T-cell (primary cell): ENCODE measurements around the gene CYB5R4. TPM values are rescaled to one million over a fixed set of nuclear protein-coding genes. Genes with fewer than 3 reads are reported as not detected.
"Not testable (repeated sequence)": the region's sequence is repeated elsewhere in the genome, so short reads cannot be mapped to it uniquely, and the experiment has no call there.

Source experiments
- ATAC-seq, 4 experiments: fragments of 200-7000 bp in 3 of 4; fragments of 150-1000 bp in 1 of 4; cut with Tn5 transposase; replicated peaks in 1 of 4; 1 replicate in 3 of 4; 2 replicates in 1 of 4; pipeline ENCODE4 v1.10.0; 2021; ENCODE audit warnings: moderate library complexity in 3 of 4, mild to moderate bottlenecking in 2 of 4, moderate number of reproducible peaks in 1 of 4
- CTCF ChIA-PET, 2 donors: fragments of 300-600 bp; sonication (Branson Sonifier 250); formaldehyde crosslinking; loops; one replicate each; lab custom pipeline; 2022; ENCODE audit warnings: antibody characterized with exemption in 2 of 2; lab: Charles Lee
- POLR2A ChIA-PET, 2 donors: fragments of 300-600 bp; sonication (Branson Sonifier 250); formaldehyde crosslinking; loops; one replicate each; lab custom pipeline; 2022; ENCODE audit warnings: antibody characterized with exemption in 2 of 2; lab: Charles Lee
- DNase-seq, 35 experiments: peaks; one replicate each; pipeline versions ENCODE4 v3.0.0 to v3.0.0-alpha.2; 2013 to 2023
- H3K27ac ChIP-seq: one replicate; pipeline ENCODE4 v1.5.1; 2013; ENCODE audit warnings: low read length
- H3K27me3 ChIP-seq, 2 experiments: replicated peaks in 1 of 2; 1 replicate in 1 of 2; 2 replicates in 1 of 2; pipeline versions ENCODE4 v1.6.1 to v1.7.0; 2013; ENCODE audit warnings: low read length in 1 of 2, mixed read lengths in 1 of 2; ENCODE audit not compliant: control insufficient read depth in 2 of 2, insufficient read depth in 2 of 2; ENCODE audit errors: extremely low read depth in 1 of 2
- H3K36me3 ChIP-seq, 2 donors: 1 replicate in 1 of 2; 2 replicates in 1 of 2; pipeline versions ENCODE4 v1.6.1 to v1.7.0; 2013; ENCODE audit warnings: low read length in 1 of 2; ENCODE audit not compliant: control insufficient read depth in 2 of 2, insufficient read depth in 1 of 2; ENCODE audit errors: extremely low read depth in 1 of 2
- H3K4me1 ChIP-seq, 2 experiments: 1 replicate in 1 of 2; 2 replicates in 1 of 2; pipeline versions ENCODE4 v1.6.1 to v1.7.0; 2013; ENCODE audit warnings: low read length in 2 of 2, mixed read lengths in 1 of 2; ENCODE audit not compliant: insufficient read depth in 2 of 2, control insufficient read depth in 1 of 2; ENCODE audit errors: extremely low read depth in 1 of 2
- H3K4me3 ChIP-seq, 2 donors: 1 replicate in 1 of 2; 2 replicates in 1 of 2; pipeline versions ENCODE4 v1.5.1 to v1.7.0; 2013; ENCODE audit warnings: mild to moderate bottlenecking in 2 of 2, low read length in 1 of 2, moderate library complexity in 1 of 2; ENCODE audit not compliant: control insufficient read depth in 1 of 2; ENCODE audit errors: extremely low read depth in 1 of 2
- H3K9me3 ChIP-seq: 2 replicates; pipeline ENCODE4 v1.7.0; 2013
- H3K27ac Mint-ChIP-seq, 2 donors: one replicate each; pipeline ENCODE4 v1.8.0; 2020 to 2021; ENCODE audit warnings: mild to moderate bottlenecking in 2 of 2, mixed read lengths in 2 of 2
- H3K27me3 Mint-ChIP-seq, 2 donors: one replicate each; pipeline ENCODE4 v1.8.0; 2021 to 2022; ENCODE audit warnings: mixed read lengths in 2 of 2
- H3K36me3 Mint-ChIP-seq: one replicate; pipeline ENCODE4 v1.8.0; 2021; ENCODE audit warnings: mixed read lengths
- H3K4me1 Mint-ChIP-seq, 3 donors: one replicate each; pipeline ENCODE4 v1.8.0; 2020 to 2022; ENCODE audit warnings: mixed read lengths in 3 of 3, mild to moderate bottlenecking in 1 of 3
- H3K4me3 Mint-ChIP-seq, 3 donors: one replicate each; pipeline ENCODE4 v1.8.0; 2020 to 2022; ENCODE audit warnings: mild to moderate bottlenecking in 3 of 3, mixed read lengths in 3 of 3, moderate library complexity in 3 of 3
- H3K9me3 Mint-ChIP-seq, 3 donors: one replicate each; pipeline ENCODE4 v1.8.0; 2020 to 2022; ENCODE audit warnings: mixed read lengths in 3 of 3
- WGBS: methylation state at CpG from one replicate; pipeline ENCODE4 v1.1.5; 2013; ENCODE audit warnings: missing lambda C conversion rate; ENCODE audit not compliant: insufficient coverage; 5-methylcytosine and 5-hydroxymethylcytosine counted together
- total RNA-seq, 35 experiments: library from RNA in 6 of 35; stranded (reverse) in 6 of 35; fragments of 120-200 nt in 1 of 35; gene quantifications; one replicate each; pipeline versions ENCODE4 v1.2.1 to v1.2.4 and lab custom pipeline; 2013 to 2026

The CYB5R4 gene
- total RNA-seq, 5 donors from 2014 or later (not counting 1 experiment from before 2014, with no cell fraction given): 18.6 to 22.3 (median 20.2) TPM

GRCh38 chr6:83928286-83928685 is 68.8 kb downstream of the CYB5R4 start:
- Mint-ChIP-seq H3K27me3 (no peaks in the 10 kb centered on the region), H3K4me3 (no peak overlapping the region), H3K36me3 (peaks cover 74% of the 10 kb centered on the region), H3K9me3 (no peaks in the 10 kb centered on the region), H3K4me1 (no peaks in the 10 kb centered on the region), H3K27ac (no peak overlapping the region)
- Histone ChIP-seq H3K27ac (no peak overlapping the region), H3K27me3 (no peaks in the 10 kb centered on the region), H3K4me3 (no peak overlapping the region), H3K4me1 (no peaks in the 10 kb centered on the region), H3K9me3 (no peaks in the 10 kb centered on the region), H3K36me3 (peaks cover 0 to 34% of the 10 kb centered on the region in 2 donors)
- ATAC-seq: no peak
- CTCF ChIA-PET: no interaction called here
- no peak for DNase-seq
- no CpG with 5 or more reads among the region's 1 CpG for WGBS
- POLR2A ChIA-PET: no interaction called here

- H3K27ac Mint-ChIP-seq, H3K36me3 ChIP-seq, H3K27ac ChIP-seq, H3K4me3 Mint-ChIP-seq, ATAC-seq, DNase-seq, H3K4me1 ChIP-seq, POLR2A ChIA-PET, H3K4me1 Mint-ChIP-seq, H3K9me3 ChIP-seq, H3K27me3 Mint-ChIP-seq, CTCF ChIA-PET, H3K27me3 ChIP-seq, H3K4me3 ChIP-seq: not testable (repeated sequence)
- WGBS: 100% methylated on average over 1 of the region's 4 CpGs
- peaks cover 32 to 36% (median 34%) of the 10 kb centered on the region in 3 donors for H3K9me3 Mint-ChIP-seq
- peaks cover 66% of the 10 kb centered on the region for H3K36me3 Mint-ChIP-seq
These were observed 86.8 kb downstream of the CYB5R4 start for GRCh38 chr6:83946201-83946833.

GRCh38 chr6:83947983-83948382 is 88.5 kb downstream of the CYB5R4 start:
- WGBS: no CpG with 5 or more reads among the region's 2 CpGs
- H3K4me1 ChIP-seq, ATAC-seq, CTCF ChIA-PET, H3K36me3 ChIP-seq, H3K4me3 ChIP-seq, H3K27ac Mint-ChIP-seq, H3K4me1 Mint-ChIP-seq, H3K27ac ChIP-seq, H3K27me3 ChIP-seq, DNase-seq, POLR2A ChIA-PET, H3K9me3 ChIP-seq, H3K4me3 Mint-ChIP-seq, H3K27me3 Mint-ChIP-seq: not testable (repeated sequence)
- Mint-ChIP-seq H3K36me3 (peaks cover 65% of the 10 kb centered on the region), H3K9me3 (peaks cover 32 to 36% (median 34%) of the 10 kb centered on the region in 3 donors)

- H3K4me3 Mint-ChIP-seq: no peak overlapping the region
- Histone ChIP-seq H3K4me3 (no peak overlapping the region), H3K36me3 (no peaks in the 10 kb centered on the region), H3K27ac (no peak overlapping the region), H3K27me3 (no peaks in the 10 kb centered on the region), H3K4me1 (no peaks in the 10 kb centered on the region), H3K9me3 (no peaks in the 10 kb centered on the region)
- ChIA-PET POLR2A (no interaction called here), CTCF (interaction anchor here in 1 of 2 donors (0.6 kb wide), 1 partner anchor 11 kb away, joined by 3 read pairs; no protein-coding TSS in a partner anchor)
- H3K9me3 Mint-ChIP-seq: peaks cover 27 to 31% (median 30%) of the 10 kb centered on the region in 3 donors
- no peaks in the 10 kb centered on the region for H3K27me3 Mint-ChIP-seq
- ATAC-seq (no peak), DNase-seq (no peak)
- H3K4me1 Mint-ChIP-seq: no peaks in the 10 kb centered on the region
- no CpG with 5 or more reads among the region's 2 CpGs for WGBS
- no peak overlapping the region for H3K27ac Mint-ChIP-seq
- peaks cover 61% of the 10 kb centered on the region for H3K36me3 Mint-ChIP-seq
These were observed 89.4 kb downstream of the CYB5R4 start for GRCh38 chr6:83948851-83949250.

GRCh38 chr6:83951423-83951822 is 91.9 kb downstream of the CYB5R4 start:
- DNase-seq, H3K27me3 Mint-ChIP-seq, CTCF ChIA-PET, H3K27ac Mint-ChIP-seq, H3K27me3 ChIP-seq, POLR2A ChIA-PET, H3K4me1 Mint-ChIP-seq, H3K9me3 ChIP-seq, H3K4me3 ChIP-seq, ATAC-seq, H3K4me3 Mint-ChIP-seq, H3K4me1 ChIP-seq, H3K36me3 ChIP-seq, H3K27ac ChIP-seq: not testable (repeated sequence)
- H3K9me3 Mint-ChIP-seq: peaks cover 12 to 14% (median 13%) of the 10 kb centered on the region in 3 donors
- peaks cover 70% of the 10 kb centered on the region for H3K36me3 Mint-ChIP-seq
- no CpG with 5 or more reads among the region's 2 CpGs for WGBS

GRCh38 chr6:83952830-83953229 is 93.3 kb downstream of the CYB5R4 start:
- ATAC-seq (no peak), DNase-seq (no peak)
- WGBS: 100% methylated on average over 1 of the region's 3 CpGs
- H3K27ac Mint-ChIP-seq: no peak overlapping the region
- ChIA-PET POLR2A (no interaction called here), CTCF (no interaction called here)
- H3K4me1 Mint-ChIP-seq: no peaks in the 10 kb centered on the region
- Histone ChIP-seq H3K4me3 (no peak overlapping the region), H3K4me1 (no peaks in the 10 kb centered on the region), H3K27me3 (no peaks in the 10 kb centered on the region), H3K36me3 (peaks cover 0 to 8% of the 10 kb centered on the region in 2 donors), H3K9me3 (no peaks in the 10 kb centered on the region), H3K27ac (no peak overlapping the region)
- H3K9me3 Mint-ChIP-seq: peaks cover 0 to 5% (median 4%) of the 10 kb centered on the region in 3 donors
- H3K4me3 Mint-ChIP-seq: no peak overlapping the region
- peaks cover 66% of the 10 kb centered on the region for H3K36me3 Mint-ChIP-seq
- H3K27me3 Mint-ChIP-seq: no peaks in the 10 kb centered on the region
